Measurements from ENCODE around the gene UBE2E2.

The UBE2E2 gene

DNA sequence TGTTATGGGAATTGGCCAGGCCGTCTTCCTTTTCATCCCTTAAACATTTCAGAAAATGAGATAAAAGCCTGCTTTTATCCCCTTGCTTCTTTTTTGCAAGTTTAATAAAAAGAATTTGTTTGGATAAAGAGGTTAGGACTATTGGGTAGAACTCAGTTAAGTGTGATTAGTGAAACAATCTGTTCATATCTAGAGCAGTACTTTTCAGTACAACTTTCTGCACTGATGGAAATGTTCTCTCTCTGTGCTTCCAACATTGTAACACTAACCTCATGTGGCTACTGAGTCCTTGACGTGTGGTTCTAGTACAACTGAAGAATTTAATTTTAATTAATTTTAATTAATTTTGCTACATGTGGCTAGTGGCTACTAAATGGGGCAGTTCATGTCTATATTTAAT lies 246.9 kb downstream of the UBE2E2 start:
- Mint-ChIP-seq H3K4me1 (ENCODE audit: low read depth) (peaks cover 4% of the 10 kb centered on the region), H3K4me3 (no peak overlapping the region), H3K27ac (no peak overlapping the region), H3K9me3 (ENCODE audit: low read depth) (no peaks in the 10 kb centered on the region), H3K27me3 (no peaks in the 10 kb centered on the region), H3K36me3 (no peaks in the 10 kb centered on the region)

- H3K27ac Mint-ChIP-seq, result no peak overlapping the region
- peaks cover 4% of the 10 kb centered on the region for H3K4me1 Mint-ChIP-seq (ENCODE audit: low read depth)
- H3K36me3 Mint-ChIP-seq, result peaks cover 1% of the 10 kb centered on the region
- H3K9me3 Mint-ChIP-seq (ENCODE audit: low read depth), result no peaks in the 10 kb centered on the region
- no peak overlapping the region for H3K4me3 Mint-ChIP-seq
- H3K27me3 Mint-ChIP-seq, result no peaks in the 10 kb centered on the region
These were observed 247.7 kb downstream of the UBE2E2 start for GRCh38 chr3:23450806-23451205.

DNA sequence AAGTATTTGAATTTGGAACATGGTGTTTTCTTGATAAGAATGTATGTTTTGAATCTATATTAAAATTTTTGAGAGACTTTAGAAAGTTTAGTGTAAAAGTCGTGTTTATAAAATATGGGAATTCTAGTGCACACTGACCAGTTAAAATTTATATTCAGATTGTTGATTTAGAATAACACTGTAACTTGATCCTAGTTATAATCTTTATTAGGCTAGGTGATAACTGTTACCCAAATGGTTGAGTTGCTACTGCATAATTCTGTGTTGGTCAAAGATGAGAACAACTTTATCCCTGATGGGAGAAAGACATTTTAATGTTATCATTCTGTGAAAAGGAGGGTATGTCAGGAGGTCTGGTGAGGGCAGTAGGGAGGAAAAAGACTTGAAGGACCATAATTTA lies 249.3 kb downstream of the UBE2E2 start:
- H3K36me3 Mint-ChIP-seq, result peaks cover 2% of the 10 kb centered on the region
- no peaks in the 10 kb centered on the region for H3K27me3 Mint-ChIP-seq
- no peak overlapping the region for H3K4me3 Mint-ChIP-seq
- peaks cover 9% of the 10 kb centered on the region for H3K4me1 Mint-ChIP-seq (ENCODE audit: low read depth)
- H3K27ac Mint-ChIP-seq, result no peak overlapping the region
- H3K9me3 Mint-ChIP-seq (ENCODE audit: low read depth), result no peaks in the 10 kb centered on the region

DNA sequence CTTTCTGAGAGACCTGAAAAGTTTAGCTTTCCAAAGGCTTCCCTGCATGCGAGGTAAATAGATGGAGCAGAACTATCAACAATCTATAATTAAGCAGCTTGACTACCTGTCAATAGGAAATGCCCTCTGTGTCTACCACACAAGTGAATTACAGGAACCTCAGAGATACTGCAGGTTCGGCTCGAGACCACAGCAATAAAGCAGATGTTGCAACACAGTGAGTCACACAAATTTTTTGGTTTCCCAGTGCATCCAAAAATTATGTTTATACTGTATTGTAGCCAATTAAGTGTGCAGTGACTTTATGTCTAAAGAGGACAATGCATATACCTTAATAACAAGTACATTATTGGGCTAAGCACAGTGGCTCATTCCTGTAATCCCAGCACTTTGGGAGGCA lies 252.0 kb downstream of the UBE2E2 start:
- Mint-ChIP-seq H3K36me3 (peaks cover 4% of the 10 kb centered on the region), H3K9me3 (ENCODE audit: low read depth) (no peaks in the 10 kb centered on the region), H3K4me3 (no peak overlapping the region), H3K27ac (no peak overlapping the region), H3K27me3 (no peaks in the 10 kb centered on the region), H3K4me1 (ENCODE audit: low read depth) (peaks cover 13% of the 10 kb centered on the region)

DNA sequence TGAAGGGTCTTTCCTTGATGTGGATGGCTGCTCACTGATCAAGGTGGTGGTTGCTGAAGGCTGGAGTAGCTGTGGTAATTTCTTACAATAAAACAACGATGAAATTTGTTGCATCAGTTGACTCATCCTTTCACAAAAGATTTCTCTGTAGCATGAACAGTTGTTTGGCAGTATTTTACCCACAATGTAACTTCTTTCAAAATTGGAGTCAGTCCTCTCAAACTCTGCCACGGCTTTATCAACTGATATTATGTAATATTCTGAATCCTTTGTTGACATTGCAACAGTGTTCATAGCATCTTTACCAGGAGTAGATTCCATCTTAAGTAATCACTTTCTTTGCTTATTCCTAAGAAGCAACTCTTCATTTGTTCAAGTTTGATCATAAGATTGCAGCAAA lies 252.6 kb downstream of the UBE2E2 start:
- Mint-ChIP-seq H3K4me3 (no peak overlapping the region), H3K27ac (no peak overlapping the region), H3K9me3 (ENCODE audit: low read depth) (no peaks in the 10 kb centered on the region), H3K36me3 (peaks cover 4% of the 10 kb centered on the region), H3K27me3 (no peaks in the 10 kb centered on the region), H3K4me1 (ENCODE audit: low read depth) (peaks cover 15% of the 10 kb centered on the region)

DNA sequence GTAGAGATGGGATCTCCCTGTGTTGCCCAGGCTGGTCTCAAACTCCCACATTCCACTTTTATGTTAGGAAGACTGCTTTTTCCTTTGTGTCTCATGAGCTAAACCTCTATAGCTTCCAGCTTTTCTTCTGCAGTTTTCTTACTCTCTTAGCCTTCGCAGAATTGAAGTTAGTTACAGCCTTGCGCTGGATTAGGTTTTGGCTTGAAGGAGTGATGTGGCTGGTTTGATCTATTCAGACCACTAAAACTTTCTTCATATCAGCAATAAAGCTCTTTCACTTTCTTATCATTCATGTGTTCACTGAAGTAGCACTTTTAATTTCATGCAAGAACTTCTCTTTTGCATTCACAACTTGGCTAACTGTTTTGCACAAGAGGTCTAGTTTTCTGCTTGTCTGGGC lies 254.6 kb downstream of the UBE2E2 start:
- Mint-ChIP-seq H3K36me3 (peaks cover 4% of the 10 kb centered on the region), H3K9me3 (ENCODE audit: low read depth) (no peaks in the 10 kb centered on the region), H3K27ac (no peak overlapping the region), H3K4me1 (ENCODE audit: low read depth) (peaks cover 15% of the 10 kb centered on the region), H3K4me3 (peak overlapping the region; percentile 3), H3K27me3 (no peaks in the 10 kb centered on the region)

- Mint-ChIP-seq H3K27me3 (no peaks in the 10 kb centered on the region), H3K4me3 (no peak overlapping the region), H3K36me3 (peaks cover 4% of the 10 kb centered on the region), H3K27ac (no peak overlapping the region), H3K4me1 (ENCODE audit: low read depth) (peaks cover 15% of the 10 kb centered on the region), H3K9me3 (ENCODE audit: low read depth) (no peaks in the 10 kb centered on the region)
These were observed 256.3 kb downstream of the UBE2E2 start for GRCh38 chr3:23459465-23459864.

DNA sequence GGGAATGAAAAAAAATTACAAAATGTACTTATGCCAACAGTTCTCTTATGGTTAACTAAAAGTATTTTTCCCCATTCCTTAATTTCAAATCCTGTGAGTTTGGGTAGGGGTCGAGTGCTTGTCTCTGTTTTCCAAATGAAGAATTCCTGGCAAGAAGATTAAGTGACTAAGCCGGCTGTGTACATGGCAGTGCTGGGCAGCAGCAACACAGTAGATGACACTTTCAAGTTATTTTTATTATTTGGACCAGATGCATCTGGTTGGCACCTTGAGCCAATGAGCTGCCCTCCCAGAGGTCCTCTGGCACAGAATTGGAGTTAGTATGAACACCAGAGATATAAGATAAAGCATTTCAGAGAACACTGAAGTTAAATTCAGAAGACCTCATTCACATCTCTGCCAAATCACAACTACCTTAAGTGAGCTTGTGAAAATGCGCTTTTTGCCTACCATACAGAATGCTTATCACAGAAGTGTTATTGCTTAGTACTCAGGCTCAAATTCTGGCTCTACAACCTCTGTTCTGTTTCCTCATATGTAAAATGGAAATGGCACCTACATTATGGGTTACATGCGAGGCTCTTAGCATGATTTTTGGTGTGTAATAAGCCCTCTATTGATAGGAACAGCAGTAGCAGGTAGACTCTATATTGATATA lies 256.9 kb downstream of the UBE2E2 start:
- Mint-ChIP-seq H3K27ac (no peak overlapping the region), H3K27me3 (no peaks in the 10 kb centered on the region), H3K4me3 (no peak overlapping the region), H3K36me3 (peaks cover 4% of the 10 kb centered on the region), H3K4me1 (ENCODE audit: low read depth) (peaks cover 15% of the 10 kb centered on the region), H3K9me3 (ENCODE audit: low read depth) (no peaks in the 10 kb centered on the region)

DNA sequence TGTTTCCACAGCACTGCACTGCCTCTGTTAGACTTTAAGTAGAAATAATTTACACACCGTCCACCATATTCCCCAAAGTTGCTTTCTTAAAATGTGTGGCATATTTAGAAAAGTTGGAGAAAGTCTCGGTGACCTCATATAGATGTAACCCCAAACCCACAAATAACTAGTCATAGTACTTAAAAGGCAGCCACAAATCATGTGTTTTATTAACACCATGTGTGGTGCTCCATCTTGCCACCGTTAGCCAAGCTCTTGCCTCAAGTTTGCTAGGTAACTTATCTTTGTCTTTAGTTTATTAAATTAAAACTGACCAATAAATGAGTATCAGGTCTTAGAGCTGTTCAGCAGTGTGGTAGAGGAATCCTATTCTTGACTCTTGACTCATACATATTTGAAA lies 257.9 kb downstream of the UBE2E2 start:
- H3K4me3 Mint-ChIP-seq, result no peak overlapping the region
- peaks cover 15% of the 10 kb centered on the region for H3K4me1 Mint-ChIP-seq (ENCODE audit: low read depth)
- H3K27me3 Mint-ChIP-seq, result no peaks in the 10 kb centered on the region
- no peak overlapping the region for H3K27ac Mint-ChIP-seq
- H3K9me3 Mint-ChIP-seq (ENCODE audit: low read depth), result no peaks in the 10 kb centered on the region
- peaks cover 2% of the 10 kb centered on the region for H3K36me3 Mint-ChIP-seq

GRCh38 chr3:23463791-23464190 lies 260.7 kb downstream of the UBE2E2 start:
- Mint-ChIP-seq H3K4me3 (no peak overlapping the region), H3K27ac (no peak overlapping the region), H3K9me3 (ENCODE audit: low read depth) (peaks cover 17% of the 10 kb centered on the region), H3K36me3 (peaks cover 9% of the 10 kb centered on the region), H3K4me1 (ENCODE audit: low read depth) (peaks cover 2% of the 10 kb centered on the region), H3K27me3 (no peaks in the 10 kb centered on the region)

DNA sequence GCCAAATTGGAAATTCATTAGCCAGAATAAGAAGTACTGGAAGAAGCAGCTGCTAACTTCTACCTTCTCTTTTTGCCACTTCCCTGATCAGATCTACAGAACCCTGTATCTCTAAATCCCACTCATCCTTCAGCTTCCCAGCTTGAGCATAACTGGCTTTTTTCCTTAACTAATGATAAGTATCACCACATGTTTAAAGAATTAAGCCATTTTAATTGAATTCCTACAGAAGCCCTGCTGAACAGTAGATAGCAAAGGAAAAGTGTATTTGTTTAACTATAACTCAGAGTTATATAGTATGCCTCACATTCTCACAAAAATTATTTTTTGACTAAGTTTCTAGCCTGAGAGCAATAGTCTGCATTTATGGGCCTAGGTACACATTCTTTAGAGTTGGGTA lies 262.4 kb downstream of the UBE2E2 start:
- H3K36me3 Mint-ChIP-seq, result peaks cover 9% of the 10 kb centered on the region
- H3K27ac Mint-ChIP-seq, result no peak overlapping the region
- H3K4me1 Mint-ChIP-seq (ENCODE audit: low read depth), result no peaks in the 10 kb centered on the region
- H3K4me3 Mint-ChIP-seq, result no peak overlapping the region
- no peaks in the 10 kb centered on the region for H3K27me3 Mint-ChIP-seq
- H3K9me3 Mint-ChIP-seq (ENCODE audit: low read depth), result peaks cover 28% of the 10 kb centered on the region

DNA sequence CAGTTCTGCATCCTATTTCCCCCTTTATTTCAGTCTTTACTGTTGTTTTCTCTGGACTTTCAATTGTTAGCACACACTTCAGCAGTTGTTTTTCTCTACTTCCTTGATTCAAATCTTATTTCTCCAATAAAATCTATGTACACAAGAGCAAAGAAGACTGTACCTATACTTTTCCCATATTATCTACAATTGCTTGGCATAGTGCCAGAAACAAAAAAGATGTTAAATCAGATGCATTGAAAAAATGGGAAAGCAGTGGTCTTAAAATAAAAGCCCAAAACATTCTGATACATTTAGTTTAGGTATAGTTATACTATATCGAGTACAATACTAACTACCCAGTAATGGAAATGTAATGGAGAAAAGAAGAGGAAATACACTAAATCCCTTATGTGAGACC lies 265.1 kb downstream of the UBE2E2 start:
- H3K36me3 Mint-ChIP-seq, result peaks cover 11% of the 10 kb centered on the region
- no peak overlapping the region for H3K4me3 Mint-ChIP-seq
- H3K9me3 Mint-ChIP-seq (ENCODE audit: low read depth), result peaks cover 28% of the 10 kb centered on the region
- no peak overlapping the region for H3K27ac Mint-ChIP-seq
- no peaks in the 10 kb centered on the region for H3K27me3 Mint-ChIP-seq
- H3K4me1 Mint-ChIP-seq (ENCODE audit: low read depth), result no peaks in the 10 kb centered on the region

DNA sequence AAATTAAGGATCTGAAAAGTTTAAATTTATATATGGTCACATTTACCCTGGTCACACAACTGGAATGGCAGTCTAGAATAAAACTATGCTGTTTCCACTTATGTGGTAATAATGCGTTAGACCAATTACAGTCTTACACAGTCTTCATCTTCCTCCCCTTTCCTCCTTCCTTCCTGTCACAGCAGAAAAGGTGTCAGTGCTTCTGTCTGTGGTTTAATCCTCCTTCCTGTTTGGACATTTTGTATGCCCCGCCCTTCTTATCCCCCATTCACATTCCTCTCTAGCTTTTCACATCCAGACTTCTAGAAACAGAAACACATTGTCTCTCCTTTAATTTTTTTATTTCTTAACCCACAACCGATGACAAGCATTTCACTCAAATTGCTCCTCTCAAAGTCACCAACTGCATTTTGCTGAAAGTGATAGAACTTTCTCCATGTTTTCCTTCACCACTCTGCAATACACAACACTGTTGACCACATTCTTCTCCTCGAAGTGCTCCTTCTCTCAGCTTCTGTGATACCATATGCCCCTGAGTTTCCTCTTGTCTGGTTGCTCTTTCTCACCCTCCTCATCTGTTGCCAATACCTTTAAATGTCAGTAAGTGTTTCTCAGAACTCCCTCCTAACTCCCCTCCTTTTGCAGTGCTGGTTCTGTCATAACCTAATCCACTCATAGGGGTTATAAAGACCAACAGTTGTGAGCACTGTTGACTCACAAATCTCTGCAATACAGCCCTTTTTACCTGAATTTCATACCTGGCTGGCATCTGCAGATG lies 271.6 kb downstream of the UBE2E2 start:
- peaks cover 16% of the 10 kb centered on the region for H3K4me1 Mint-ChIP-seq (ENCODE audit: low read depth)
- H3K36me3 Mint-ChIP-seq, result peaks cover 19% of the 10 kb centered on the region
- peak overlapping the region; percentile 25 for H3K27ac Mint-ChIP-seq
- H3K4me3 Mint-ChIP-seq, result peak overlapping the region; percentile 33
- peaks cover 12% of the 10 kb centered on the region for H3K9me3 Mint-ChIP-seq (ENCODE audit: low read depth)
- no peaks in the 10 kb centered on the region for H3K27me3 Mint-ChIP-seq

DNA sequence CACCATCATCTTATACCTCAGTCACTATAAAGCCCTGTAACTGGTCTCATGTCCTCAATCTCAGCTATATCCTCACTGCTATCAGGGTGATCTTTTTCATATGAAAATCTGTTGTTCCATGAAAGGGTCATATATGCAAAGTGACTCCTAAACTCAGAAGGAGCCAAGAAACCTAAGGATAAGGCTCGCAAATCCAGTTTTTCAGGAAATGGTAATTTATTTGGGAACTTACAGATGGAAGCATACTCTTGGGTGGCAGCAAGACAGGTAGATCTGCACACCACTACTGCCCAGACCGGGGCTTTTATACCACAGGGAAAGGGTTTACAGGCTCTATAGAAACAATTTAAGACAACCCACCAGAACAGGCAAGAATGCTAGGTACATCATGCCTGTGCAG lies 272.3 kb downstream of the UBE2E2 start:
- no peak overlapping the region for H3K27ac Mint-ChIP-seq
- H3K9me3 Mint-ChIP-seq (ENCODE audit: low read depth), result peaks cover 12% of the 10 kb centered on the region
- no peaks in the 10 kb centered on the region for H3K27me3 Mint-ChIP-seq
- H3K4me3 Mint-ChIP-seq, result no peak overlapping the region
- H3K36me3 Mint-ChIP-seq, result peaks cover 21% of the 10 kb centered on the region
- peaks cover 16% of the 10 kb centered on the region for H3K4me1 Mint-ChIP-seq (ENCODE audit: low read depth)

- H3K4me1 Mint-ChIP-seq (ENCODE audit: low read depth), result peaks cover 15% of the 10 kb centered on the region
- no peak overlapping the region for H3K4me3 Mint-ChIP-seq
- H3K27ac Mint-ChIP-seq, result no peak overlapping the region
- H3K36me3 Mint-ChIP-seq, result peaks cover 23% of the 10 kb centered on the region
- H3K27me3 Mint-ChIP-seq, result no peaks in the 10 kb centered on the region
- peaks cover 13% of the 10 kb centered on the region for H3K9me3 Mint-ChIP-seq (ENCODE audit: low read depth)
These were observed 275.9 kb downstream of the UBE2E2 start for GRCh38 chr3:23479026-23479425.
